ENCODE results near the gene PPP1R9A.

PPP1R9A gene

DNA sequence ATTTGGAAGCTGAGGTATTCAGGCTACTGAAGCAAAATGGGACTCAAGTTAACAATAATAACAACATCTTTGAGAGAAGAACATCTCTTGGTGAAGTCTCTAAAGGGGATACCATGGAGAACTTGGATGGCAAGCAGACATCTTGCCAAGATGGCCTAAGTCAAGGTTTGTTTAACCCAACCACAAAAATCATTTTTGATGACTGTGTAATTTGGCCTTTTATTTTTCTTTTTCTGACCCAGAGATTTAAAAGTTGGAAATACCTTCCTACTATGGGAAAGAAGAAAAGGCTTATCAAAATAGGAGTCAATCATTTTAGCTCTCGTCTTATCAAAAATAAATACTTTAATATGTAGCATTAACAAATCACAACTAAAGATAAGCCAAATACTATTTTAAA is 344.6 kb downstream of the PPP1R9A start:
- ChIA-PET CTCF (interaction anchor here (1.3 kb wide), 1 partner anchor 12 kb away, joined by 3 read pairs; no protein-coding TSS in a partner anchor), POLR2A (no interaction called here)
- no peaks in the 10 kb centered on the region for H3K4me1 ChIP-seq (ENCODE audit: control insufficient read depth, insufficient read depth, low read length)
- H3K27ac ChIP-seq (ENCODE audit: extremely low read depth, low read depth, low read length): no peak overlapping the region
- TF ChIP-seq ZNF473 (tag by site-specific recombination; IDR thresholded peaks at IDR 0.05) (no peak), ZNF266 (tag by site-specific recombination; IDR thresholded peaks at IDR 0.05; ENCODE audit: low read depth) (no peak), ZEB2 (tag by site-specific recombination; IDR thresholded peaks at IDR 0.05) (no peak), ZNF645 (tag by site-specific recombination; IDR thresholded peaks at IDR 0.05) (no peak), GLI4 (tag by site-specific recombination; IDR thresholded peaks at IDR 0.05) (no peak), ZNF664 (tag by site-specific recombination; IDR thresholded peaks at IDR 0.05) (no peak), INSM2 (tag by site-specific recombination; IDR thresholded peaks at IDR 0.05) (no peak), ZNF133 (tag by site-specific recombination; IDR thresholded peaks at IDR 0.05) (no peak), HOXA7 (CRISPR knock-in tag; IDR thresholded peaks at IDR 0.05; ENCODE audit: borderline replicate concordance) (no peak)
- TF ChIP-seq, protein P1, sequence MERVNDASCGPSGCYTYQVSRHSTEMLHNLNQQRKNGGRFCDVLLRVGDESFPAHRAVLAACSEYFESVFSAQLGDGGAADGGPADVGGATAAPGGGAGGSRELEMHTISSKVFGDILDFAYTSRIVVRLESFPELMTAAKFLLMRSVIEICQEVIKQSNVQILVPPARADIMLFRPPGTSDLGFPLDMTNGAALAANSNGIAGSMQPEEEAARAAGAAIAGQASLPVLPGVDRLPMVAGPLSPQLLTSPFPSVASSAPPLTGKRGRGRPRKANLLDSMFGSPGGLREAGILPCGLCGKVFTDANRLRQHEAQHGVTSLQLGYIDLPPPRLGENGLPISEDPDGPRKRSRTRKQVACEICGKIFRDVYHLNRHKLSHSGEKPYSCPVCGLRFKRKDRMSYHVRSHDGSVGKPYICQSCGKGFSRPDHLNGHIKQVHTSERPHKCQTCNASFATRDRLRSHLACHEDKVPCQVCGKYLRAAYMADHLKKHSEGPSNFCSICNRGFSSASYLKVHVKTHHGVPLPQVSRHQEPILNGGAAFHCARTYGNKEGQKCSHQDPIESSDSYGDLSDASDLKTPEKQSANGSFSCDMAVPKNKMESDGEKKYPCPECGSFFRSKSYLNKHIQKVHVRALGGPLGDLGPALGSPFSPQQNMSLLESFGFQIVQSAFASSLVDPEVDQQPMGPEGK (tag by site-specific recombination; IDR thresholded peaks at IDR 0.05): no peak
- no peaks in the 10 kb centered on the region for H3K9me3 ChIP-seq (ENCODE audit: control insufficient read depth, insufficient read depth, low read depth, low read length)
- no peak overlapping the region for H3K4me3 ChIP-seq (ENCODE audit: low read depth, low read length)
- H3K36me3 ChIP-seq (ENCODE audit: control insufficient read depth in 2 of 2, insufficient read depth in 1 of 2, low read length in 2 of 2): no peaks in the 10 kb centered on the region

DNA sequence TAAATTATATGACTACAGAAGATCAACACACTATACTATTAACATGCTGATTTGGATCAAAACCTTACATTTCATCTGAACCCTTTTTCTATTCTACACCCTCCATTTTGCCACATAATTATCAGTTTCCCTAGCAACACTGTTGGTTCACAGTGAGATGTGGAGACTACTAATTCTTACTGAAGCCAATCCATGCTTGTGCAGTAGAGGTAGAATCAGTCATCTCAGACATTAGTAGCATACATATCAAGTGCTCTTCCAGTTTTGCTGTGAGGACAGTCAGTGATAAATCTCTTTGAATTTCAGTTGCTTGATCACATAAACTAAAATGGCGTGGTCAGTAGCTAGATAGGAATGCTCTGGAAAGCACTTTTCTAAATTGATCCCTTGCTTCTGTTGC is 346.6 kb downstream of the PPP1R9A start:
- no peaks in the 10 kb centered on the region for H3K9me3 ChIP-seq (ENCODE audit: control insufficient read depth, insufficient read depth, low read depth, low read length)
- ChIA-PET CTCF (interaction anchor here (0.6 to 1.5 kb wide), 4 partner anchors 60 to 819 kb away, joined by 3 to 7 read pairs (median 6); no protein-coding TSS in a partner anchor), POLR2A (no interaction called here)
- no peak overlapping the region for H3K4me3 ChIP-seq (ENCODE audit: low read depth, low read length)
- no peaks in the 10 kb centered on the region for H3K4me1 ChIP-seq (ENCODE audit: control insufficient read depth, insufficient read depth, low read length)
- no peaks in the 10 kb centered on the region for H3K36me3 ChIP-seq (ENCODE audit: control insufficient read depth in 2 of 2, insufficient read depth in 1 of 2, low read length in 2 of 2)
- no peak for TF ChIP-seq ZNF549 (tag by site-specific recombination; IDR thresholded peaks at IDR 0.05)
- TF ChIP-seq EGR2 (tag by site-specific recombination; IDR thresholded peaks at IDR 0.05; ENCODE audit: low read depth): no peak
- H3K27ac ChIP-seq (ENCODE audit: extremely low read depth, low read depth, low read length): no peak overlapping the region

GRCh38 chr7:95255691-95256090 is 348.3 kb downstream of the PPP1R9A start:
- Histone ChIP-seq H3K27ac (ENCODE audit: extremely low read depth, low read depth, low read length) (no peak overlapping the region), H3K36me3 (ENCODE audit: control insufficient read depth in 2 of 2, insufficient read depth in 1 of 2, low read length in 2 of 2) (no peaks in the 10 kb centered on the region), H3K4me1 (ENCODE audit: control insufficient read depth, insufficient read depth, low read length) (no peaks in the 10 kb centered on the region), H3K9me3 (ENCODE audit: control insufficient read depth, insufficient read depth, low read depth, low read length) (no peaks in the 10 kb centered on the region), H3K4me3 (ENCODE audit: low read depth, low read length) (no peak overlapping the region)
- CTCF ChIA-PET: interaction anchor here (1.5 kb wide), 1 partner anchor 9 kb away, joined by 3 read pairs; no protein-coding TSS in a partner anchor
- POLR2A ChIA-PET: no interaction called here
- TF ChIP-seq ZNF629 (tag by site-specific recombination; IDR thresholded peaks at IDR 0.05) (no peak), YY2 (tag by site-specific recombination; IDR thresholded peaks at IDR 0.05) (no peak), ZNF324 (tag by site-specific recombination; IDR thresholded peaks at IDR 0.05) (no peak), ZNF596 (tag by site-specific recombination; IDR thresholded peaks at IDR 0.05) (no peak), ZNF146 (tag by site-specific recombination; IDR thresholded peaks at IDR 0.05) (no peak), ZNF24 (tag by site-specific recombination; IDR thresholded peaks at IDR 0.05) (no peak), ZNF416 (tag by site-specific recombination; IDR thresholded peaks at IDR 0.05) (no peak), ZNF791 (tag by site-specific recombination; IDR thresholded peaks at IDR 0.05) (no peak), ZNF610 (tag by site-specific recombination; IDR thresholded peaks at IDR 0.05; ENCODE audit: borderline replicate concordance) (no peak), SP7 (tag by site-specific recombination; IDR thresholded peaks at IDR 0.05) (no peak), ZNF785 (tag by site-specific recombination; IDR thresholded peaks at IDR 0.05) (no peak), PRDM1 (tag by site-specific recombination; IDR thresholded peaks at IDR 0.05) (no peak), ZNF37A (tag by site-specific recombination; IDR thresholded peaks at IDR 0.05) (no peak), ZNF777 (tag by site-specific recombination; IDR thresholded peaks at IDR 0.05; ENCODE audit: borderline replicate concordance) (no peak)
- TF ChIP-seq, protein P2, sequence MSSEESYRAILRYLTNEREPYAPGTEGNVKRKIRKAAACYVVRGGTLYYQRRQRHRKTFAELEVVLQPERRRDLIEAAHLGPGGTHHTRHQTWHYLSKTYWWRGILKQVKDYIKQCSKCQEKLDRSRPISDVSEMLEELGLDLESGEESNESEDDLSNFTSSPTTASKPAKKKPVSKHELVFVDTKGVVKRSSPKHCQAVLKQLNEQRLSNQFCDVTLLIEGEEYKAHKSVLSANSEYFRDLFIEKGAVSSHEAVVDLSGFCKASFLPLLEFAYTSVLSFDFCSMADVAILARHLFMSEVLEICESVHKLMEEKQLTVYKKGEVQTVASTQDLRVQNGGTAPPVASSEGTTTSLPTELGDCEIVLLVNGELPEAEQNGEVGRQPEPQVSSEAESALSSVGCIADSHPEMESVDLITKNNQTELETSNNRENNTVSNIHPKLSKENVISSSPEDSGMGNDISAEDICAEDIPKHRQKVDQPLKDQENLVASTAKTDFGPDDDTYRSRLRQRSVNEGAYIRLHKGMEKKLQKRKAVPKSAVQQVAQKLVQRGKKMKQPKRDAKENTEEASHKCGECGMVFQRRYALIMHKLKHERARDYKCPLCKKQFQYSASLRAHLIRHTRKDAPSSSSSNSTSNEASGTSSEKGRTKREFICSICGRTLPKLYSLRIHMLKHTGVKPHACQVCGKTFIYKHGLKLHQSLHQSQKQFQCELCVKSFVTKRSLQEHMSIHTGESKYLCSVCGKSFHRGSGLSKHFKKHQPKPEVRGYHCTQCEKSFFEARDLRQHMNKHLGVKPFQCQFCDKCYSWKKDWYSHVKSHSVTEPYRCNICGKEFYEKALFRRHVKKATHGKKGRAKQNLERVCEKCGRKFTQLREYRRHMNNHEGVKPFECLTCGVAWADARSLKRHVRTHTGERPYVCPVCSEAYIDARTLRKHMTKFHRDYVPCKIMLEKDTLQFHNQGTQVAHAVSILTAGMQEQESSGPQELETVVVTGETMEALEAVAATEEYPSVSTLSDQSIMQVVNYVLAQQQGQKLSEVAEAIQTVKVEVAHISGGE (tag by site-specific recombination; conservative IDR thresholded peaks at IDR 0.05; ENCODE audit: low read depth): no peak
